HEK293 (cell line): ENCODE measurements around the gene TRIM2.

Experiments
- CTCF ChIA-PET: fragments of 350-600 bp; formaldehyde crosslinking; extraction: SDS; loops from one replicate; lab custom pipeline; 2021; ENCODE audit warnings: antibody characterized with exemption; lab: Yijun Ruan, JAX
- POLR2A ChIA-PET: fragments of 300-600 bp; formaldehyde crosslinking; extraction: SDS; loops from one replicate; lab custom pipeline; 2020; ENCODE audit warnings: antibody characterized with exemption, inconsistent platforms; lab: Yijun Ruan, JAX
- H3K27ac ChIP-seq: fragments of 200-500 bp; sonication (Bioruptor generic); 2 replicates; pipeline ENCODE4 v1.5.1; 2014; ENCODE audit warnings: low read depth, low read length, control low read depth, inconsistent platforms; ENCODE audit errors: extremely low read depth
- H3K36me3 ChIP-seq, 2 experiments: fragments of 200-500 bp in 1 of 2; sonication (Bioruptor generic) in 1 of 2; 1 replicate in 1 of 2; 2 replicates in 1 of 2; pipeline ENCODE4 v1.5.1; 2014 to 2017; ENCODE audit warnings: inconsistent platforms in 2 of 2, low read length in 2 of 2; ENCODE audit not compliant: control insufficient read depth in 2 of 2, insufficient read depth in 1 of 2
- H3K4me1 ChIP-seq: fragments of 200-500 bp; sonication (Bioruptor generic); 2 replicates; pipeline ENCODE4 v1.5.1; 2014; ENCODE audit warnings: mild to moderate bottlenecking, low read length, inconsistent platforms; ENCODE audit not compliant: control insufficient read depth, insufficient read depth
- H3K4me3 ChIP-seq: 2 replicates; pipeline ENCODE4 v1.5.1; 2011; ENCODE audit warnings: low read depth, mild to moderate bottlenecking, control low read depth, low read length, moderate library complexity
- H3K9me3 ChIP-seq: fragments of 200-500 bp; sonication (Bioruptor generic); 2 replicates; pipeline ENCODE4 v1.5.1; 2014; ENCODE audit warnings: low read depth, low read length, inconsistent platforms; ENCODE audit not compliant: control insufficient read depth, insufficient read depth
- ELK4 ChIP-seq: IDR thresholded peaks from 2 replicates; pipeline ENCODE4 v1.6.1; 2011; ENCODE audit warnings: mild to moderate bottlenecking, low read depth, low read length, borderline replicate concordance
- MYNN ChIP-seq: fragments of 450-650 bp; formaldehyde crosslinking; IDR thresholded peaks from 2 replicates; pipeline ENCODE4 v1.5.1; 2016; ENCODE audit warnings: missing biosample characterization, missing genetic modification characterization, borderline replicate concordance
- REPIN1 ChIP-seq: fragments of 450-650 bp; formaldehyde crosslinking; IDR thresholded peaks from 2 replicates; pipeline ENCODE4 v1.5.1; 2017; ENCODE audit warnings: missing biosample characterization, missing genetic modification characterization, low read depth
- SETDB1 ChIP-seq: IDR thresholded peaks from one replicate; pipeline ENCODE4 v1.6.1; 2017; ENCODE audit warnings: mild to moderate bottlenecking, low read length, moderate library complexity, mixed read lengths; ENCODE audit not compliant: insufficient read length
- ZBTB44 ChIP-seq: fragments of 450-650 bp; IDR thresholded peaks from 2 replicates; pipeline ENCODE4 v1.5.1; 2018; ENCODE audit warnings: missing biosample characterization, mild to moderate bottlenecking, missing genetic modification characterization
- ZFP37 ChIP-seq: fragments of 450-650 bp; formaldehyde crosslinking; IDR thresholded peaks from 2 replicates; pipeline ENCODE4 v1.5.1; 2016; ENCODE audit warnings: missing biosample characterization, missing genetic modification characterization
- ZNF133 ChIP-seq: fragments of 450-650 bp; formaldehyde crosslinking; IDR thresholded peaks from 2 replicates; pipeline ENCODE4 v1.5.1; 2016; ENCODE audit warnings: missing biosample characterization, missing genetic modification characterization
- ZNF155 ChIP-seq: fragments of 450-650 bp; formaldehyde crosslinking; IDR thresholded peaks from 2 replicates; pipeline ENCODE4 v1.5.1; 2016; ENCODE audit warnings: missing biosample characterization, missing genetic modification characterization
- ZNF169 ChIP-seq: fragments of 450-650 bp; formaldehyde crosslinking; IDR thresholded peaks from 2 replicates; pipeline ENCODE4 v1.5.1; 2016; ENCODE audit warnings: missing biosample characterization, missing genetic modification characterization
- ZNF18 ChIP-seq: fragments of 450-650 bp; formaldehyde crosslinking; IDR thresholded peaks from 2 replicates; pipeline ENCODE4 v1.5.1; 2016; ENCODE audit warnings: missing biosample characterization, missing genetic modification characterization
- ZNF202 ChIP-seq: fragments of 450-650 bp; formaldehyde crosslinking; IDR thresholded peaks from 2 replicates; pipeline ENCODE4 v1.5.1; 2016; ENCODE audit warnings: missing biosample characterization, missing genetic modification characterization, borderline replicate concordance
- ZNF280C ChIP-seq: fragments of 450-650 bp; formaldehyde crosslinking; IDR thresholded peaks from 2 replicates; pipeline ENCODE4 v1.5.1; 2016; ENCODE audit warnings: missing biosample characterization, missing genetic modification characterization
- ZNF311 ChIP-seq: fragments of 450-650 bp; formaldehyde crosslinking; IDR thresholded peaks from 2 replicates; pipeline ENCODE4 v1.5.1; 2017; ENCODE audit warnings: missing biosample characterization, missing genetic modification characterization, borderline replicate concordance
- ZNF449 ChIP-seq: fragments of 450-650 bp; formaldehyde crosslinking; IDR thresholded peaks from 2 replicates; pipeline ENCODE4 v1.5.1; 2017; ENCODE audit warnings: missing biosample characterization, mild to moderate bottlenecking, missing genetic modification characterization, moderate library complexity
- ZNF670 ChIP-seq: fragments of 450-650 bp; formaldehyde crosslinking; IDR thresholded peaks from 2 replicates; pipeline ENCODE4 v1.5.1; 2016; ENCODE audit warnings: missing biosample characterization, missing genetic modification characterization, low read depth

TRIM2 gene

GRCh38 chr4:153369021-153369420 lies 164.8 kb downstream of the TRIM2 start:
- CTCF ChIA-PET = interaction anchor here (0.6 kb wide), 1 partner anchor 276 kb away, joined by 3 read pairs; no protein-coding TSS in a partner anchor
- H3K36me3 ChIP-seq = peaks cover 0 to 61% of the 10 kb centered on the region in 2 experiments; a peak in 2 of 3 replicates

GRCh38 chr4:153371701-153372234 lies 167.5 kb downstream of the TRIM2 start:
- Histone ChIP-seq H3K4me1 (no peaks in the 10 kb centered on the region), H3K36me3 (peaks cover 0 to 50% of the 10 kb centered on the region in 2 experiments; a peak in 2 of 3 replicates), H3K4me3 (no peak overlapping the region), H3K9me3 (no peaks in the 10 kb centered on the region), H3K27ac (no peak overlapping the region)
- CTCF ChIA-PET = interaction anchor here (0.6 kb wide), 1 partner anchor 303 kb away, joined by 4 read pairs; no protein-coding TSS in a partner anchor
- POLR2A ChIA-PET = no interaction called here
- TF ChIP-seq ZNF18 (tag by site-specific recombination) (no peak), ZNF155 (tag by site-specific recombination) (no peak), REPIN1 (no peak), ZNF202 (tag by site-specific recombination) (no peak)

More at GRCh38 chr4:153369021-153369420, 164.8 kb downstream of the TRIM2 start:
- Histone ChIP-seq H3K9me3 (no peaks in the 10 kb centered on the region), H3K4me1 (no peaks in the 10 kb centered on the region), H3K4me3 (no peak overlapping the region), H3K27ac (no peak overlapping the region)
- no peak for TF ChIP-seq ZNF133
- no peak for TF ChIP-seq SETDB1
- no peak for TF ChIP-seq ZNF169 (tag by site-specific recombination)
- TF ChIP-seq ZNF280C = no peak
- TF ChIP-seq ZNF311 (tag by site-specific recombination) = no peak
- TF ChIP-seq ZNF449 (tag by site-specific recombination) = no peak
- no peak for TF ChIP-seq MYNN (tag by site-specific recombination)
- TF ChIP-seq ELK4 = no peak
- TF ChIP-seq ZFP37 (tag by site-specific recombination) = no peak
- TF ChIP-seq ZBTB44 = no peak
- no peak for TF ChIP-seq ZNF670 (tag by site-specific recombination)
- POLR2A ChIA-PET = no interaction called here
